ENCODE results near the gene APMAP.
A peak's percentile ranks its signal among the peaks of the same experiment; 100 is the strongest.
"Not testable (repeated sequence)": the region's sequence is repeated elsewhere in the genome, so short reads cannot be mapped to it uniquely, and the experiment has no call there.

APMAP gene

GRCh38 chr20:24948939-24949679 is 43.4 kb downstream of the APMAP start, which contains the start of gene CST7:
Gene CST7, plus strand, starts transcription at chr20:24949269. Its CDS starts 237 bp downstream, at chr20:24949506.
- Histone ChIP-seq H3K27ac (ENCODE audit: poor library complexity, severe bottlenecking) (no peak within 1 kb of the TSS), H3K4me3 (ENCODE audit: severe bottlenecking) (no peak within 1 kb of the TSS), H3K36me3 (ENCODE audit: low read depth) (no peaks in the 10 kb centered on the region), H3K27me3 (ENCODE audit: insufficient read depth, poor library complexity, severe bottlenecking) (no peaks in the 10 kb centered on the region), H3K4me1 (ENCODE audit: insufficient read depth, poor library complexity, severe bottlenecking) (no peaks in the 10 kb centered on the region), H3K9me3 (ENCODE audit: severe bottlenecking) (no peaks in the 10 kb centered on the region)
- ATAC-seq (ENCODE audit: low read depth) (peak; percentile 21; the same call in 2 of the 3 replicates), DNase-seq (ENCODE audit: low spot score) (peak; percentile 57)
- no peak for TF ChIP-seq CTCF (IDR thresholded peaks at IDR 0.05; ENCODE audit: poor library complexity, severe bottlenecking)

GRCh38 chr20:24948396-24948938 is 44.1 kb downstream of the APMAP start:
- not testable (repeated sequence) for H3K27me3 ChIP-seq (ENCODE audit: insufficient read depth, poor library complexity, severe bottlenecking)

GRCh38 chr20:24946376-24946775 is 46.2 kb downstream of the APMAP start:
- H3K4me3 ChIP-seq (ENCODE audit: severe bottlenecking); H3K4me1 ChIP-seq (ENCODE audit: insufficient read depth, poor library complexity, severe bottlenecking); H3K9me3 ChIP-seq (ENCODE audit: severe bottlenecking); H3K27me3 ChIP-seq (ENCODE audit: insufficient read depth, poor library complexity, severe bottlenecking); DNase-seq (ENCODE audit: low spot score); ATAC-seq (ENCODE audit: low read depth); H3K27ac ChIP-seq (ENCODE audit: poor library complexity, severe bottlenecking); H3K36me3 ChIP-seq (ENCODE audit: low read depth): not testable (repeated sequence)

More at GRCh38 chr20:24948396-24948938, 44.1 kb downstream of the APMAP start:
- not testable (repeated sequence) for H3K27ac ChIP-seq (ENCODE audit: poor library complexity, severe bottlenecking); DNase-seq (ENCODE audit: low spot score); H3K36me3 ChIP-seq (ENCODE audit: low read depth); H3K9me3 ChIP-seq (ENCODE audit: severe bottlenecking); H3K4me1 ChIP-seq (ENCODE audit: insufficient read depth, poor library complexity, severe bottlenecking); H3K4me3 ChIP-seq (ENCODE audit: severe bottlenecking); ATAC-seq (ENCODE audit: low read depth)

GRCh38 chr20:24943731-24944130 is 48.8 kb downstream of the APMAP start:
- Histone ChIP-seq H3K4me3 (ENCODE audit: severe bottlenecking) (no peak overlapping the region), H3K36me3 (ENCODE audit: low read depth) (no peaks in the 10 kb centered on the region), H3K4me1 (ENCODE audit: insufficient read depth, poor library complexity, severe bottlenecking) (no peaks in the 10 kb centered on the region), H3K27ac (ENCODE audit: poor library complexity, severe bottlenecking) (no peak overlapping the region), H3K27me3 (ENCODE audit: insufficient read depth, poor library complexity, severe bottlenecking) (no peaks in the 10 kb centered on the region), H3K9me3 (ENCODE audit: severe bottlenecking) (no peaks in the 10 kb centered on the region)
- TF ChIP-seq CTCF (IDR thresholded peaks at IDR 0.05; ENCODE audit: poor library complexity, severe bottlenecking): no peak
- DNase-seq (ENCODE audit: low spot score) (no peak), ATAC-seq (ENCODE audit: low read depth) (no peak)

- no peaks in the 10 kb centered on the region for H3K4me1 ChIP-seq (ENCODE audit: insufficient read depth, poor library complexity, severe bottlenecking)
- H3K9me3 ChIP-seq (ENCODE audit: severe bottlenecking): no peaks in the 10 kb centered on the region
- TF ChIP-seq CTCF (IDR thresholded peaks at IDR 0.05; ENCODE audit: poor library complexity, severe bottlenecking): no peak
- no peaks in the 10 kb centered on the region for H3K36me3 ChIP-seq (ENCODE audit: low read depth)
- H3K27ac ChIP-seq (ENCODE audit: poor library complexity, severe bottlenecking): no peak overlapping the region
- ATAC-seq (ENCODE audit: low read depth) (no peak), DNase-seq (ENCODE audit: low spot score) (no peak)
- no peak overlapping the region for H3K4me3 ChIP-seq (ENCODE audit: severe bottlenecking)
- H3K27me3 ChIP-seq (ENCODE audit: insufficient read depth, poor library complexity, severe bottlenecking): no peaks in the 10 kb centered on the region
These were observed 49.4 kb downstream of the APMAP start for GRCh38 chr20:24943196-24943595.

- H3K4me1 ChIP-seq (ENCODE audit: insufficient read depth, poor library complexity, severe bottlenecking): no peaks in the 10 kb centered on the region
- ATAC-seq (ENCODE audit: low read depth) (no peak), DNase-seq (ENCODE audit: low spot score) (peak; percentile 16)
- no peaks in the 10 kb centered on the region for H3K27me3 ChIP-seq (ENCODE audit: insufficient read depth, poor library complexity, severe bottlenecking)
- no peaks in the 10 kb centered on the region for H3K36me3 ChIP-seq (ENCODE audit: low read depth)
- no peak overlapping the region for H3K27ac ChIP-seq (ENCODE audit: poor library complexity, severe bottlenecking)
- TF ChIP-seq CTCF (IDR thresholded peaks at IDR 0.05; ENCODE audit: poor library complexity, severe bottlenecking): no peak
- no peaks in the 10 kb centered on the region for H3K9me3 ChIP-seq (ENCODE audit: severe bottlenecking)
- H3K4me3 ChIP-seq (ENCODE audit: severe bottlenecking): no peak overlapping the region
These were observed 49.9 kb downstream of the APMAP start for GRCh38 chr20:24942679-24943078.

All from RWPE2 (cell line).